Mesendoderm (in vitro differentiated cells): ENCODE data around the gene RIPPLY1.
"Not testable (repeated sequence)": the region's sequence is repeated elsewhere in the genome, so short reads cannot be mapped to it uniquely, and the experiment has no call there.

ENCODE experiments used
- DNase-seq: peaks from one replicate; pipeline ENCODE4 v3.0.0; 2013
- H2AK5ac ChIP-seq: 2 replicates; pipeline ENCODE4 v1.6.1; 2013; ENCODE audit warnings: low read length, inconsistent platforms
- H2BK120ac ChIP-seq: 2 replicates; pipeline ENCODE4 v1.6.1; 2013; ENCODE audit warnings: low read depth, mild to moderate bottlenecking, low read length, moderate library complexity, mixed read lengths
- H2BK15ac ChIP-seq: replicated peaks from 2 replicates; pipeline ENCODE4 v1.6.1; 2013; ENCODE audit warnings: low read depth, mild to moderate bottlenecking, moderate library complexity
- H2BK5ac ChIP-seq: 2 replicates; pipeline ENCODE4 v1.6.1; 2013; ENCODE audit warnings: low read length, inconsistent platforms
- H3K18ac ChIP-seq: 2 replicates; pipeline ENCODE4 v1.6.1; 2013; ENCODE audit warnings: mild to moderate bottlenecking, low read length, mixed read lengths
- H3K23ac ChIP-seq: one replicate; pipeline ENCODE4 v1.6.1; 2013; ENCODE audit warnings: low read length
- H3K27ac ChIP-seq: 2 replicates; pipeline ENCODE4 v1.5.1; 2013; ENCODE audit warnings: low read depth, mild to moderate bottlenecking, inconsistent platforms, low read length, moderate library complexity
- H3K27me3 ChIP-seq: 2 replicates; pipeline ENCODE4 v1.6.1; 2013; ENCODE audit warnings: low read length, control low read depth, mild to moderate bottlenecking, inconsistent platforms; ENCODE audit not compliant: insufficient read depth, poor library complexity
- H3K36me3 ChIP-seq: 2 replicates; pipeline ENCODE4 v1.6.1; 2013; ENCODE audit warnings: low read length, inconsistent platforms; ENCODE audit not compliant: control insufficient read depth, insufficient read depth
- H3K4ac ChIP-seq: one replicate; pipeline ENCODE4 v1.6.1; 2013; ENCODE audit warnings: low read depth, mild to moderate bottlenecking, low read length, moderate library complexity
- H3K4me1 ChIP-seq: 2 replicates; pipeline ENCODE4 v1.6.1; 2013; ENCODE audit warnings: low read depth, low read length, inconsistent platforms; ENCODE audit not compliant: control insufficient read depth
- H3K4me2 ChIP-seq: 2 replicates; pipeline ENCODE4 v1.6.1; 2013; ENCODE audit warnings: low read length
- H3K4me3 ChIP-seq: 2 replicates; pipeline ENCODE4 v1.5.1; 2013; ENCODE audit warnings: mild to moderate bottlenecking, low read length
- H3K56ac ChIP-seq: one replicate; pipeline ENCODE4 v1.6.1; 2013; ENCODE audit warnings: low read length
- H3K79me1 ChIP-seq: 2 replicates; pipeline ENCODE4 v1.6.1; 2013; ENCODE audit warnings: low read length, inconsistent platforms
- H3K79me2 ChIP-seq: 2 replicates; pipeline ENCODE4 v1.6.1; 2013; ENCODE audit warnings: mild to moderate bottlenecking, low read length; ENCODE audit not compliant: control insufficient read depth, insufficient read depth
- H3K9ac ChIP-seq: 2 replicates; pipeline ENCODE4 v1.6.1; 2013; ENCODE audit warnings: low read length, inconsistent platforms
- H4K5ac ChIP-seq: one replicate; pipeline ENCODE4 v1.6.1; 2013; ENCODE audit warnings: low read length
- H4K8ac ChIP-seq: one replicate; pipeline ENCODE4 v1.6.1; 2013; ENCODE audit warnings: low read depth, mild to moderate bottlenecking, control low read depth, low read length, moderate library complexity
- WGBS: extraction: QIAGEN DNeasy Blood & Tissue Kit; methylation state at CpG from one replicate; pipeline ENCODE4 v1.1.7; 2013; ENCODE audit warnings: low lambda C conversion rate, missing lambda C conversion rate; ENCODE audit not compliant: insufficient coverage; ENCODE audit errors: extremely low coverage; 5-methylcytosine and 5-hydroxymethylcytosine counted together

Gene RIPPLY1

GRCh38 chrX:106891762-106892460 lies 11.2 kb downstream of the RIPPLY1 start:
- no CpG with 5 or more reads among the region's 7 CpGs for WGBS

DNA sequence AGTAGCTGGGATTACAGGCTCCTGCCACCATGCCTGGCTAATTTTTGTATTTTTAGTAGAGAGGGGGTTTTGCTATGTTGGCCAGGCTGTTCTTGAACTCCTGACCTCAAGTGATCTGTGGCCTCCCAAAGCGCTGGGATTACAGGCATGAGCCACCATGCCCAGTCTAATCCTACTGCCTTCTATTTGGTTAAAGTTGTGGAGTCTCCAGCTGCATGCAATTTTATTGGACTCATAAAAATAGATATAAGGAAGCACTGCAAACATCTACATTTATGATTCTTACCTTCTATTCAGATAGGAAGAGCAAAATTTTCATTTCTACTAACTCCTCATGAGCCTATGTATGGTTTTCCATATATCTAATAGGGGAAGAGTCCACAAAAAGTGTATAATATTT lies 13.7 kb downstream of the RIPPLY1 start:
- Histone ChIP-seq H3K4me1 (no peaks in the 10 kb centered on the region), H3K23ac (no peak overlapping the region), H4K5ac (no peak overlapping the region), H3K56ac (no peak overlapping the region), H3K27me3 (no peaks in the 10 kb centered on the region), H2BK15ac (no peak overlapping the region), H3K79me1 (no peaks in the 10 kb centered on the region), H2BK5ac (no peak overlapping the region), H3K4me3 (no peak overlapping the region), H3K79me2 (no peaks in the 10 kb centered on the region), H3K18ac (no peak overlapping the region), H3K36me3 (no peaks in the 10 kb centered on the region), H2AK5ac (no peak overlapping the region), H3K27ac (no peak overlapping the region), H3K4ac (no peak overlapping the region), H2BK120ac (no peak overlapping the region), H4K8ac (no peak overlapping the region), H3K4me2 (no peak overlapping the region), H3K9ac (no peak overlapping the region)
- no peak for DNase-seq
- no CpG with 5 or more reads among the region's 1 CpG for WGBS

More at GRCh38 chrX:106891762-106892460, 11.2 kb downstream of the RIPPLY1 start:
- H2BK15ac ChIP-seq, result no peak overlapping the region
- H4K5ac ChIP-seq, result no peak overlapping the region
- H2BK5ac ChIP-seq, result no peak overlapping the region
- no peaks in the 10 kb centered on the region for H3K4me1 ChIP-seq
- no peak overlapping the region for H3K4me2 ChIP-seq
- no peak overlapping the region for H3K4me3 ChIP-seq
- H3K36me3 ChIP-seq, result no peaks in the 10 kb centered on the region
- no peak overlapping the region for H3K56ac ChIP-seq
- no peak overlapping the region for H3K23ac ChIP-seq
- no peaks in the 10 kb centered on the region for H3K27me3 ChIP-seq
- no peak overlapping the region for H3K9ac ChIP-seq
- H3K4ac ChIP-seq, result no peak overlapping the region
- H3K79me1 ChIP-seq, result no peaks in the 10 kb centered on the region
- no peak overlapping the region for H2BK120ac ChIP-seq
- H3K18ac ChIP-seq, result no peak overlapping the region
- peak; percentile 1 for DNase-seq
- H3K79me2 ChIP-seq, result no peaks in the 10 kb centered on the region
- H3K27ac ChIP-seq, result no peak overlapping the region
- no peak overlapping the region for H2AK5ac ChIP-seq
- H4K8ac ChIP-seq, result no peak overlapping the region

DNA sequence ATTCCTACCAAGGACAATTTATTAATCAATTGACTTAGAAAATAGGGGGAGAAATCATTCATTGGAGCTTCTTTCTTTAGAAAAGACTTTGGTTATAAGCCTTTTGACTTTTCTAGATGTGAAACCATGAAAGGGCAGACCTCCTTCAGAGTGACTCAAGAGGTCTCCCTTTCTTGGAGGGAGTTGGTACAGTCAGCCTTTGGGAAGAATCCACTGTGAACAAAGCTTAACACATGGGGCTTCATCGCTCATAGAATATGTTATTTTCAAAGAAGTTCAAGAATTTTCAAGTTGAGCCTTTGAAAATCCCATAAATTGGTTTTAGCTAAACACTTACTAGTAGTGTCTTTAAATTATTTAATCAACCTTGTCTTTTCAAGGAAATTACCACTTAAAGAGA lies 28.0 kb downstream of the RIPPLY1 start:
- Histone ChIP-seq H3K23ac (no peak overlapping the region), H3K79me2 (no peaks in the 10 kb centered on the region), H4K8ac (no peak overlapping the region), H3K9ac (no peak overlapping the region), H2BK15ac (no peak overlapping the region), H2BK5ac (no peak overlapping the region), H3K27ac (no peak overlapping the region), H3K4me3 (no peak overlapping the region), H3K4me1 (no peaks in the 10 kb centered on the region), H3K4me2 (no peak overlapping the region), H3K56ac (no peak overlapping the region), H3K18ac (no peak overlapping the region), H4K5ac (no peak overlapping the region), H2AK5ac (no peak overlapping the region), H3K36me3 (no peaks in the 10 kb centered on the region), H3K79me1 (no peaks in the 10 kb centered on the region), H3K27me3 (no peaks in the 10 kb centered on the region), H3K4ac (no peak overlapping the region), H2BK120ac (no peak overlapping the region)
- no CpG with 5 or more reads among the region's 1 CpG for WGBS
- DNase-seq, result peak; percentile 4

GRCh38 chrX:106874075-106874474 lies 29.1 kb downstream of the RIPPLY1 start:
- no peak overlapping the region for H2BK5ac ChIP-seq
- H3K4me1 ChIP-seq, result no peaks in the 10 kb centered on the region
- no peaks in the 10 kb centered on the region for H3K79me1 ChIP-seq
- H3K79me2 ChIP-seq, result no peaks in the 10 kb centered on the region
- H3K27ac ChIP-seq, result no peak overlapping the region
- H3K4me2 ChIP-seq, result no peak overlapping the region
- H3K4ac ChIP-seq, result no peak overlapping the region
- H2BK120ac ChIP-seq, result no peak overlapping the region
- H3K23ac ChIP-seq, result no peak overlapping the region
- H3K9ac ChIP-seq, result no peak overlapping the region
- H3K4me3 ChIP-seq, result no peak overlapping the region
- H4K5ac ChIP-seq, result no peak overlapping the region
- no CpG with 5 or more reads among the region's 2 CpGs for WGBS
- H3K36me3 ChIP-seq, result no peaks in the 10 kb centered on the region
- no peak overlapping the region for H2BK15ac ChIP-seq
- H4K8ac ChIP-seq, result no peak overlapping the region
- H2AK5ac ChIP-seq, result no peak overlapping the region
- no peak overlapping the region for H3K18ac ChIP-seq
- DNase-seq, result peak; percentile 5
- no peak overlapping the region for H3K56ac ChIP-seq
- H3K27me3 ChIP-seq, result no peaks in the 10 kb centered on the region

GRCh38 chrX:106872796-106873195 lies 30.3 kb downstream of the RIPPLY1 start:
- H3K23ac ChIP-seq, H3K4me2 ChIP-seq, H2AK5ac ChIP-seq, H2BK15ac ChIP-seq, H3K79me1 ChIP-seq, H3K4ac ChIP-seq, H4K8ac ChIP-seq, H3K79me2 ChIP-seq, H2BK5ac ChIP-seq, H4K5ac ChIP-seq, H3K56ac ChIP-seq, H3K36me3 ChIP-seq, H3K9ac ChIP-seq, H3K27me3 ChIP-seq, DNase-seq, H2BK120ac ChIP-seq, H3K18ac ChIP-seq, H3K27ac ChIP-seq, H3K4me3 ChIP-seq, H3K4me1 ChIP-seq: not testable (repeated sequence)
- WGBS, result no CpG with 5 or more reads among the region's 2 CpGs

DNA sequence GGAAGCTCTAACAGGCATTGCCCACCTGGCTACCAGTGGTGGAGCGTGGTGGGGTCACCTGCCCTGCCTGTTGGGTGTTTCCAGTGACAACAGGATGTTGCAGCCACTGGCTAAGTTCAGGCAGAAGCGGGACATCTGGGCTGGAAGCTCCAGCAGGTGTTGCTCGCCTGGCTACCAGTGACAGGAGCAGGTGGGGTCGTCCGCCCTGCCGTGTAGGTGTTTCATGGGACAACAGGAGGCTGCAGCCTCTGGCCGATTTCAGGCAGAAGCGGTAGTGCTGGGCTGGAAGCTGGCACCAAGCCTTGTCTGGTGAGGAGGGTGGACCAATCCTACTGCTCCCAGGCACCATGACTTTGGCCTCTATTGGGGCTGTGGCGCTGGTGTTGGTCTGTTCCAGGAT lies 39.4 kb downstream of the RIPPLY1 start:
- no peak for DNase-seq
- no peak overlapping the region for H3K23ac ChIP-seq

More for the DNA sequence above, 39.4 kb downstream of the RIPPLY1 start:
- Histone ChIP-seq H2BK15ac (no peak overlapping the region), H4K5ac (no peak overlapping the region), H3K4me2 (no peak overlapping the region), H3K79me1 (no peaks in the 10 kb centered on the region), H3K79me2 (no peaks in the 10 kb centered on the region), H3K56ac (no peak overlapping the region), H3K4me1 (no peaks in the 10 kb centered on the region), H3K27me3 (no peaks in the 10 kb centered on the region), H3K9ac (no peak overlapping the region), H4K8ac (no peak overlapping the region), H2AK5ac (no peak overlapping the region), H3K36me3 (no peaks in the 10 kb centered on the region), H3K4ac (no peak overlapping the region), H3K27ac (no peak overlapping the region), H3K18ac (no peak overlapping the region), H2BK5ac (no peak overlapping the region), H2BK120ac (no peak overlapping the region), H3K4me3 (no peak overlapping the region)
- WGBS, result no CpG with 5 or more reads among the region's 9 CpGs
